B cell (primary cell): ENCODE results near the gene TERB2.
"Not testable (repeated sequence)": the region's sequence is repeated elsewhere in the genome, so short reads cannot be mapped to it uniquely, and the experiment has no call there.

ENCODE experiments used
- EZH2 ChIP-seq: IDR thresholded peaks from 2 replicates; pipeline ENCODE4 v1.6.1; 2012; ENCODE audit warnings: borderline replicate concordance, low read depth, mild to moderate bottlenecking, moderate library complexity, low read length; ENCODE audit not compliant: insufficient read depth, poor library complexity, severe bottlenecking
- TF ChIP-seq, protein P1 (sequence below): fragments of 200-600 bp; IDR thresholded peaks from one replicate; pipeline ENCODE4 v1.8.0; 2022; ENCODE audit warnings: antibody characterized with exemption, mild to moderate bottlenecking

DNA sequence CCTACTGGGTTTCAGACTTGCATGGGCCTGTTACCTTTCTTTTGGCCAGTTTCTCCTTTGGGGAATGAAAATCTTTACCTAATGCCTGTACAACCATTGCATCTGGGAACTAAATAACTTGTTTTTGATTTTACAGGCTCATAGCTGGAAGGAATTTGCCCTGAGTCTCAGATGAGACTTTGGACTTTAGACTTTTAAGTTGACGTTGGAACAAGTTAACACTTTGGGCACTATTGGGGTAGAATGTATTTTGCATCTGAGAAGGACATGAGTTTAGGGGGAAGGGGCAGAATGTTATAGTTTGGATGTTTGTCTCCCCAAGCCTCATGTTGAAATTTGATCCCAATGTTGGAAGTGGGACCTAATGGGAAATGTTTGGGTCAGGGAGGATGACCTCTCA lies 44.7 kb downstream of the TERB2 start:
- TF ChIP-seq, protein P1, sequence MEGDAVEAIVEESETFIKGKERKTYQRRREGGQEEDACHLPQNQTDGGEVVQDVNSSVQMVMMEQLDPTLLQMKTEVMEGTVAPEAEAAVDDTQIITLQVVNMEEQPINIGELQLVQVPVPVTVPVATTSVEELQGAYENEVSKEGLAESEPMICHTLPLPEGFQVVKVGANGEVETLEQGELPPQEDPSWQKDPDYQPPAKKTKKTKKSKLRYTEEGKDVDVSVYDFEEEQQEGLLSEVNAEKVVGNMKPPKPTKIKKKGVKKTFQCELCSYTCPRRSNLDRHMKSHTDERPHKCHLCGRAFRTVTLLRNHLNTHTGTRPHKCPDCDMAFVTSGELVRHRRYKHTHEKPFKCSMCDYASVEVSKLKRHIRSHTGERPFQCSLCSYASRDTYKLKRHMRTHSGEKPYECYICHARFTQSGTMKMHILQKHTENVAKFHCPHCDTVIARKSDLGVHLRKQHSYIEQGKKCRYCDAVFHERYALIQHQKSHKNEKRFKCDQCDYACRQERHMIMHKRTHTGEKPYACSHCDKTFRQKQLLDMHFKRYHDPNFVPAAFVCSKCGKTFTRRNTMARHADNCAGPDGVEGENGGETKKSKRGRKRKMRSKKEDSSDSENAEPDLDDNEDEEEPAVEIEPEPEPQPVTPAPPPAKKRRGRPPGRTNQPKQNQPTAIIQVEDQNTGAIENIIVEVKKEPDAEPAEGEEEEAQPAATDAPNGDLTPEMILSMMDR: not testable (repeated sequence)
- TF ChIP-seq EZH2: not testable (repeated sequence)
